GM21390 (cell line): ENCODE measurements around the gene FHOD3.
A peak's percentile ranks its signal among the peaks of the same experiment; 100 is the strongest.
"Not testable (repeated sequence)": the region's sequence is repeated elsewhere in the genome, so short reads cannot be mapped to it uniquely, and the experiment has no call there.

Experiments
- ATAC-seq: cut with Tn5 transposase; IDR thresholded peaks from one replicate; pipeline ENCODE4 v1.9.1; 2021; ENCODE audit not compliant: unreplicated experiment

The FHOD3 gene

GRCh38 chr18:36762965-36763364, 465.5 kb downstream of the FHOD3 start:
- ATAC-seq, result not testable (repeated sequence)

GRCh38 chr18:36766836-36767235, 469.3 kb downstream of the FHOD3 start:
- ATAC-seq, result no peak

- ATAC-seq, result no peak
Observed at GRCh38 chr18:36769172-36769571, 471.7 kb downstream of the FHOD3 start.

GRCh38 chr18:36769611-36770314, 472.2 kb downstream of the FHOD3 start:
- no peak for ATAC-seq

- no peak for ATAC-seq
Observed at GRCh38 chr18:36770315-36770946, 472.9 kb downstream of the FHOD3 start.

- no peak for ATAC-seq
Observed at GRCh38 chr18:36771245-36771644, 473.7 kb downstream of the FHOD3 start.

GRCh38 chr18:36772241-36772723, 474.8 kb downstream of the FHOD3 start:
- ATAC-seq, result no peak

GRCh38 chr18:36775396-36775795, 477.9 kb downstream of the FHOD3 start:
- ATAC-seq, result no peak

GRCh38 chr18:36776650-36777049, 479.1 kb downstream of the FHOD3 start:
- no peak for ATAC-seq

GRCh38 chr18:36777566-36777965, 480.1 kb downstream of the FHOD3 start:
- ATAC-seq, result no peak

- no peak for ATAC-seq
Observed at GRCh38 chr18:36780748-36781147, 483.2 kb downstream of the FHOD3 start.

- no peak for ATAC-seq
Observed at GRCh38 chr18:36782710-36783109, 485.2 kb downstream of the FHOD3 start.

- no peak for ATAC-seq
Observed at GRCh38 chr18:36783792-36784191, 486.3 kb downstream of the FHOD3 start.

- ATAC-seq, result no peak
Observed at GRCh38 chr18:36786686-36787085, 489.2 kb downstream of the FHOD3 start.

- ATAC-seq, result no peak
Observed at GRCh38 chr18:36792634-36793283, 495.2 kb downstream of the FHOD3 start.

- no peak for ATAC-seq
Observed at GRCh38 chr18:36798738-36799473, 501.4 kb downstream of the FHOD3 start.

GRCh38 chr18:36805105-36805504, 507.6 kb downstream of the FHOD3 start:
- ATAC-seq, result no peak

GRCh38 chr18:36808681-36809080, 511.2 kb downstream of the FHOD3 start:
- no peak for ATAC-seq

GRCh38 chr18:36809590-36810381, 512.3 kb downstream of the FHOD3 start:
- ATAC-seq, result peak; percentile 98

- no peak for ATAC-seq
Observed at GRCh38 chr18:36811430-36811829, 513.9 kb downstream of the FHOD3 start.

GRCh38 chr18:36811955-36812354, 514.4 kb downstream of the FHOD3 start:
- ATAC-seq, result no peak
